ENCODE measurements around the gene FBXW11. TPM values are rescaled to one million over a fixed set of nuclear protein-coding genes. Genes with fewer than 3 reads are reported as not detected.
"Not testable (repeated sequence)": the region's sequence is repeated elsewhere in the genome, so short reads cannot be mapped to it uniquely, and the experiment has no call there.

FBXW11 gene
- total RNA-seq, 2 donors from 2014 or later, result 50.3 to 55.4 TPM

GRCh38 chr5:171939951-171940350, 66.5 kb downstream of the FBXW11 start:
- ATAC-seq (no peak), DNase-seq (no peak)
- intact Hi-C loops (cut with DNase I), result no loop called here

GRCh38 chr5:171938358-171938757, 68.1 kb downstream of the FBXW11 start:
- no peak for ATAC-seq
- intact Hi-C loops (cut with DNase I), result no loop called here
- DNase-seq, result no peak

GRCh38 chr5:171937351-171937750, 69.1 kb downstream of the FBXW11 start:
- intact Hi-C loops (cut with DNase I), result no loop called here
- ATAC-seq (no peak), DNase-seq (no peak)

GRCh38 chr5:171934586-171934985, 71.9 kb downstream of the FBXW11 start:
- DNase-seq, result no peak
- no peak for ATAC-seq
- intact Hi-C loops (cut with DNase I), result no loop called here

GRCh38 chr5:171931163-171931562, 75.3 kb downstream of the FBXW11 start:
- DNase-seq, result no peak
- no peak for ATAC-seq
- intact Hi-C loops (cut with DNase I), result no loop called here

GRCh38 chr5:171927345-171927941, 79.0 kb downstream of the FBXW11 start:
- intact Hi-C loops (cut with DNase I), result no loop called here
- no peak for DNase-seq
- ATAC-seq, result no peak

GRCh38 chr5:171926311-171926710, 80.1 kb downstream of the FBXW11 start:
- intact Hi-C loops (cut with DNase I), result no loop called here
- no peak for ATAC-seq
- no peak for DNase-seq

GRCh38 chr5:171924493-171925122, 81.8 kb downstream of the FBXW11 start:
- intact Hi-C loops (cut with DNase I), result no loop called here
- DNase-seq, result no peak
- ATAC-seq, result peak in 1 of 2 donors; percentile 38

GRCh38 chr5:171920765-171921391, 85.6 kb downstream of the FBXW11 start:
- no peak for DNase-seq
- intact Hi-C loops (cut with DNase I), result no loop called here
- ATAC-seq, result no peak

GRCh38 chr5:171915700-171916099, 90.7 kb downstream of the FBXW11 start:
- not testable (repeated sequence) for DNase-seq, ATAC-seq
- intact Hi-C loops (cut with DNase I), result loop anchor here in 1 of 2 donors (10.0 kb wide), 1 partner anchor 89 kb away; the partner anchor contains the start of gene FBXW11

GRCh38 chr5:171914726-171915338, 91.6 kb downstream of the FBXW11 start:
- intact Hi-C loops (cut with DNase I), result loop anchor here (5.0 to 10.0 kb wide), 3 partner anchors 90 to 498 kb away; partner anchors contain the start of genes FBXW11 (in 1 of the 2) and FGF18 (in 1 of the 2)
- DNase-seq (no peak), ATAC-seq (no peak)

GRCh38 chr5:171913987-171914273, 92.5 kb downstream of the FBXW11 start:
- DNase-seq (no peak), ATAC-seq (no peak)
- intact Hi-C loops (cut with DNase I), result loop anchor here (5.0 to 10.0 kb wide), 3 partner anchors 91 to 497 kb away; partner anchors contain the start of genes FBXW11 (in 1 of the 2) and FGF18 (in 1 of the 2)

GRCh38 chr5:171911152-171911551, 95.3 kb downstream of the FBXW11 start:
- no peak for DNase-seq
- intact Hi-C loops (cut with DNase I), result loop anchor here (1.0 to 10.0 kb wide), 4 partner anchors 94 to 494 kb away; partner anchors contain the start of genes FBXW11 (in 1 of the 2) and FGF18 (in 1 of the 2)
- no peak for ATAC-seq

- intact Hi-C loops (cut with DNase I), result loop anchor here (5.0 to 10.0 kb wide), 2 partner anchors 284 to 491 kb away; partner anchors contain the start of gene FGF18 (in 1 of the 2)
- no peak for DNase-seq
- ATAC-seq, result no peak
Measured at GRCh38 chr5:171908638-171909037, 97.8 kb downstream of the FBXW11 start.

GRCh38 chr5:171907725-171908343, 98.6 kb downstream of the FBXW11 start:
- intact Hi-C loops (cut with DNase I), result loop anchor here (5.0 to 10.0 kb wide), 2 partner anchors 283 to 491 kb away; partner anchors contain the start of gene FGF18 (in 1 of the 2)
- ATAC-seq, result peak; percentile 80
- DNase-seq, result peak; percentile 40

- DNase-seq (no peak), ATAC-seq (no peak)
- intact Hi-C loops (cut with DNase I), result loop anchor here (5.0 to 10.0 kb wide), 2 partner anchors 282 to 490 kb away; partner anchors contain the start of gene FGF18 (in 1 of the 2)
Measured at GRCh38 chr5:171906703-171907590, 99.5 kb downstream of the FBXW11 start.

GRCh38 chr5:171906066-171906570, 100.3 kb downstream of the FBXW11 start:
- intact Hi-C loops (cut with DNase I), result loop anchor here (5.0 to 10.0 kb wide), 2 partner anchors 281 to 489 kb away; partner anchors contain the start of gene FGF18 (in 1 of the 2)
- DNase-seq (no peak), ATAC-seq (no peak)

GRCh38 chr5:171904886-171905285, 101.6 kb downstream of the FBXW11 start:
- no peak for DNase-seq
- intact Hi-C loops (cut with DNase I), result loop anchor here (5.0 to 10.0 kb wide), 2 partner anchors 280 to 488 kb away; partner anchors contain the start of gene FGF18 (in 1 of the 2)
- no peak for ATAC-seq
